GM06990 (cell line): ENCODE data around the gene RPL38.

Experiments used
- DNase-seq: peaks from one replicate; pipeline ENCODE4 v3.0.0-alpha.2; 2011; ENCODE audit not compliant: insufficient read length; ENCODE audit errors: extremely low read depth
- H3K27me3 ChIP-seq: replicated peaks from 2 replicates; pipeline ENCODE4 v1.6.0; 2011; ENCODE audit warnings: low read length; ENCODE audit not compliant: control insufficient read depth, insufficient read depth
- H3K36me3 ChIP-seq: 2 replicates; pipeline ENCODE4 v1.5.1; 2011; ENCODE audit warnings: low read length; ENCODE audit not compliant: control insufficient read depth, insufficient read depth
- H3K4me3 ChIP-seq: replicated peaks from 2 replicates; pipeline ENCODE4 v1.5.1; 2011; ENCODE audit warnings: low read depth, mild to moderate bottlenecking, control low read depth, low read length
- CTCF ChIP-seq: IDR thresholded peaks from 2 replicates; pipeline ENCODE4 v1.5.1; 2011; ENCODE audit warnings: low read length, control low read depth, mild to moderate bottlenecking, inconsistent platforms; ENCODE audit not compliant: insufficient read depth, poor library complexity, severe bottlenecking

Gene RPL38

GRCh38 chr17:74211141-74211911, 7.8 kb downstream of the RPL38 start:
- Histone ChIP-seq H3K4me3 (no peak overlapping the region), H3K36me3 (peaks cover 17% of the 10 kb centered on the region), H3K27me3 (no peaks in the 10 kb centered on the region)
- peak; percentile 44 for DNase-seq
- TF ChIP-seq CTCF, result no peak

- no peaks in the 10 kb centered on the region for H3K27me3 ChIP-seq
- H3K36me3 ChIP-seq, result peaks cover 14% of the 10 kb centered on the region
- DNase-seq, result no peak
- H3K4me3 ChIP-seq, result no peak overlapping the region
- no peak for TF ChIP-seq CTCF
Observed at GRCh38 chr17:74211912-74212208, 8.4 kb downstream of the RPL38 start.

GRCh38 chr17:74212209-74212912, 8.9 kb downstream of the RPL38 start:
- no peak for TF ChIP-seq CTCF
- Histone ChIP-seq H3K4me3 (peak overlapping the region; percentile 54), H3K36me3 (peaks cover 11% of the 10 kb centered on the region), H3K27me3 (no peaks in the 10 kb centered on the region)
- peak; percentile 64 for DNase-seq

- H3K36me3 ChIP-seq, result peaks cover 8% of the 10 kb centered on the region
- no peaks in the 10 kb centered on the region for H3K27me3 ChIP-seq
- H3K4me3 ChIP-seq, result peak within 1 kb of the TSS; percentile 65
- DNase-seq, result peak; percentile 81
- peak; percentile 40 for TF ChIP-seq CTCF
Observed at GRCh38 chr17:74212913-74213791, 9.7 kb downstream of the RPL38 start, which contains the start of gene TTYH2. Gene TTYH2 (plus strand): TSS chr17:74213571. CDS start chr17:74213588, 17 bp downstream.

- Histone ChIP-seq H3K36me3 (peaks cover 8% of the 10 kb centered on the region), H3K4me3 (peak overlapping the region; percentile 65), H3K27me3 (no peaks in the 10 kb centered on the region)
- TF ChIP-seq CTCF, result no peak
- DNase-seq, result peak; percentile 20
Observed at GRCh38 chr17:74213861-74214391, 10.4 kb downstream of the RPL38 start.
